Astrocyte of the spinal cord (primary cell): ENCODE results near the gene RIOX2.

Experiments
- DNase-seq: peaks from one replicate; pipeline ENCODE4 v3.0.0; 2011; ENCODE audit warnings: low read depth, low spot score
- H3K4me3 ChIP-seq: 2 replicates; pipeline ENCODE4 v1.5.1; 2011; ENCODE audit warnings: low read depth, mild to moderate bottlenecking, low read length, moderate library complexity
- CTCF ChIP-seq: IDR thresholded peaks from 2 replicates; pipeline ENCODE4 v1.5.1; 2012; ENCODE audit warnings: low read depth, mild to moderate bottlenecking, low read length, inconsistent platforms
- in situ Hi-C: cut with HindIII; loops from 2 replicates; pipeline ENCODE4 v1.10.0; 2017; ENCODE audit warnings: low sequenced_read_pairs

Gene RIOX2

GRCh38 chr3:98010194-98010882, 38.1 kb upstream of the RIOX2 start:
- H3K4me3 ChIP-seq = no peak overlapping the region
- TF ChIP-seq CTCF = no peak
- no peak for DNase-seq
- in situ Hi-C loops = no loop called here

DNA sequence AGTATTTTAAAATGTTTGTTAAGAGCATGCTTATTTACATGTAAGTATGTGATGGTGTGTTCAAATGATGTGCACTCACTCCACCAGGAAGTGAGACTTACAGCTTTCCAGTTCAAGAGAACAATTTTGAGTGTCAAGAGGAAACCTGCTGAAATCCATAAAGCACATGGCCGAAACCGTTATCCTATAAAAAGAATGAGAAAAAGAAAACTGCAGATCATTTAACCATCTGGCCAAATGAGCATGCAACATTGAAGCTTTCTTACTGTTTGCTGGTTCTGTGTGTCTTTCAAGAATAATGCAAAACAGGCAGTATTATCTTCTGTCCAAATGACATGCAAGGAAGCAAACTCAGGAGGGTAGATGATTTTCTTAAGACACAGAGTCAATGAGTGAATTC, 36.6 kb upstream of the RIOX2 start:
- TF ChIP-seq CTCF = no peak
- no peak for DNase-seq
- in situ Hi-C loops = no loop called here
- H3K4me3 ChIP-seq = no peak overlapping the region

DNA sequence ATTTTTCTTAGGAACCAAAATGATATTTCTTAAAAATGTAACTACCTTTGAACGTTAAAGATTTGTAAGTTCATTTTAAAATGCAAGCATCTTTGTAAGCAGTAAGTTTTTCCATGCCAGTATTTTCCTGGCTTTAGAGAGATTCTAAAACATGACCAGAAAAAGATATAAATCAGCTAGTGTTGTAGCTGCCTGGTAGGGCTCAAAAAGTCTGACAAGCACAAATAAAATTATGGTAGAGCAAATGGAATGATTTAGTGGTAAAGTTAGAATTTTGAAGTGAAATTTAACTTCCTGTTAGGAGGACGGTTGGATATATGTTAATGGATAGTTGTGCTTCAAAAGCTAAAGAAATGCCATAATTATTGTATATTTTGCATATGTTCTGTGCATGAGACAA, 33.2 kb upstream of the RIOX2 start:
- H3K4me3 ChIP-seq = no peak overlapping the region
- no peak for DNase-seq
- in situ Hi-C loops = no loop called here
- TF ChIP-seq CTCF = no peak

DNA sequence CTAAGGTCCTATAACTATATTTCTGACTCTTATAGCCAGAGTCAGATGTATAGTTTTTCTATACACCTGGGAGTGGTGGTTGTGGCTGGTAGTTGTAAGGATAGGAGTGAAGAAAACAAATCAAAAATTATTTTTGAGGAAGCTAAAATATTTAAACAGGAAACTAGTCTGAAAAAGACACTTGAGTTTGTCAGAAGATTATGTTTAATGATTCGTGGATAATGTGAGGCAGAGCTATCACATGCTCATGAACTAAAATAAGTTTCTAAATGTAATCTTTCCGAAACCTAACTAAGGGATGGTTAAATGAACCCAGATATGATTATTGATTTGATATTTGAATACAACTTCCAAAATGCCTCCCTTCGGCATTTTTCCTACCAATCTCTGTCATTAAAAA, 32.5 kb upstream of the RIOX2 start:
- no peak for TF ChIP-seq CTCF
- DNase-seq = no peak
- no peak overlapping the region for H3K4me3 ChIP-seq
- in situ Hi-C loops = no loop called here

- in situ Hi-C loops = no loop called here
- DNase-seq = no peak
- H3K4me3 ChIP-seq = no peak overlapping the region
- TF ChIP-seq CTCF = no peak
Measured at GRCh38 chr3:98003306-98003969, 31.2 kb upstream of the RIOX2 start.

GRCh38 chr3:98002717-98003116, 30.5 kb upstream of the RIOX2 start:
- no peak overlapping the region for H3K4me3 ChIP-seq
- no peak for DNase-seq
- in situ Hi-C loops = no loop called here
- TF ChIP-seq CTCF = no peak
